ENCODE results near the gene WHRN.
A peak's percentile ranks its signal among the peaks of the same experiment; 100 is the strongest.

WHRN gene

GRCh38 chr9:114470581-114470980 lies 34.7 kb downstream of the WHRN start:
- no peak for DNase-seq (ENCODE audit: low spot score)

GRCh38 chr9:114470121-114470520 lies 35.2 kb downstream of the WHRN start:
- DNase-seq (ENCODE audit: low spot score) = no peak

GRCh38 chr9:114469091-114469853 lies 36.0 kb downstream of the WHRN start:
- no peak for DNase-seq (ENCODE audit: low spot score)

GRCh38 chr9:114467910-114468309 lies 37.4 kb downstream of the WHRN start:
- DNase-seq (ENCODE audit: low spot score) = no peak

- DNase-seq (ENCODE audit: low spot score) = no peak
These were observed 38.0 kb downstream of the WHRN start for GRCh38 chr9:114467226-114467750.

- DNase-seq (ENCODE audit: low spot score) = no peak
These were observed 39.1 kb downstream of the WHRN start for GRCh38 chr9:114465906-114466900.

GRCh38 chr9:114465417-114465816 lies 39.9 kb downstream of the WHRN start:
- DNase-seq (ENCODE audit: low spot score) = no peak

GRCh38 chr9:114464281-114465051 lies 40.8 kb downstream of the WHRN start:
- DNase-seq (ENCODE audit: low spot score) = no peak

- no peak for DNase-seq (ENCODE audit: low spot score)
These were observed 42.5 kb downstream of the WHRN start for GRCh38 chr9:114462791-114463190.

GRCh38 chr9:114461468-114461867 lies 43.8 kb downstream of the WHRN start:
- no peak for DNase-seq (ENCODE audit: low spot score)

GRCh38 chr9:114460513-114461199 lies 44.6 kb downstream of the WHRN start:
- DNase-seq (ENCODE audit: low spot score) = no peak

GRCh38 chr9:114459464-114459863 lies 45.8 kb downstream of the WHRN start:
- no peak for DNase-seq (ENCODE audit: low spot score)

- no peak for DNase-seq (ENCODE audit: low spot score)
These were observed 48.3 kb downstream of the WHRN start for GRCh38 chr9:114456929-114457328.

- DNase-seq (ENCODE audit: low spot score) = peak; percentile 29
These were observed 50.6 kb downstream of the WHRN start for GRCh38 chr9:114454652-114455051.

GRCh38 chr9:114452219-114453165 lies 52.8 kb downstream of the WHRN start:
- DNase-seq (ENCODE audit: low spot score) = peak; percentile 59

- no peak for DNase-seq (ENCODE audit: low spot score)
These were observed 53.6 kb downstream of the WHRN start for GRCh38 chr9:114451707-114452031.

- peak; percentile 36 for DNase-seq (ENCODE audit: low spot score)
These were observed 54.2 kb downstream of the WHRN start for GRCh38 chr9:114450833-114451706.

- DNase-seq (ENCODE audit: low spot score) = no peak
These were observed 55.1 kb downstream of the WHRN start for GRCh38 chr9:114450181-114450580.

- no peak for DNase-seq (ENCODE audit: low spot score)
These were observed 56.0 kb downstream of the WHRN start for GRCh38 chr9:114449236-114449635.

Measured in cerebellar cortex (tissue), 1 donor.